SKM-1 (cell line): ENCODE measurements around the gene UBFD1.
"Not testable (repeated sequence)": the region's sequence is repeated elsewhere in the genome, so short reads cannot be mapped to it uniquely, and the experiment has no call there.

Source experiments
- DNase-seq: peaks from one replicate; lab custom pipeline; 2025; ENCODE audit not compliant: unreplicated experiment; lab: John Stamatoyannopoulos, UW

Gene UBFD1

DNA sequence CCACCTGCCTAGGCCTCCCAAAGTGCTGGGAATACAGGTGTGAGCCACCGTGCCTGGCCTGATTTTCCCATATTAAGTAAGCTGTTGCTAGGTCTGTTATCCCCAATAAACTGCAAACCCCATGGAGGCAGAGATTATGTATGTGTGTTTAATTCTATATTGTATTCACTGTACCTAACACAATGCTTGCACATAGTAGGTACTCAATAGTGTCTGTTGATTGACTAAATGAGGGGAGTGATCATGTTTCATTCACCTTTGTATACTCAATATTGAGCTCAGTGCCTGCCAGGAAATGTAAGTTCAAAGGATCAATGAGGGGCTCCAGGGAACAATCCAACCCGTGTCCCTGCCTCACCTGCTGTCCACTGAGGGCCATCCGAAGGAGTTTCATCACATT is 32.6 kb upstream of the UBFD1 start:
- no peak for DNase-seq

- no peak for DNase-seq
Observed at GRCh38 chr16:23527961-23528643, 29.4 kb upstream of the UBFD1 start.

DNA sequence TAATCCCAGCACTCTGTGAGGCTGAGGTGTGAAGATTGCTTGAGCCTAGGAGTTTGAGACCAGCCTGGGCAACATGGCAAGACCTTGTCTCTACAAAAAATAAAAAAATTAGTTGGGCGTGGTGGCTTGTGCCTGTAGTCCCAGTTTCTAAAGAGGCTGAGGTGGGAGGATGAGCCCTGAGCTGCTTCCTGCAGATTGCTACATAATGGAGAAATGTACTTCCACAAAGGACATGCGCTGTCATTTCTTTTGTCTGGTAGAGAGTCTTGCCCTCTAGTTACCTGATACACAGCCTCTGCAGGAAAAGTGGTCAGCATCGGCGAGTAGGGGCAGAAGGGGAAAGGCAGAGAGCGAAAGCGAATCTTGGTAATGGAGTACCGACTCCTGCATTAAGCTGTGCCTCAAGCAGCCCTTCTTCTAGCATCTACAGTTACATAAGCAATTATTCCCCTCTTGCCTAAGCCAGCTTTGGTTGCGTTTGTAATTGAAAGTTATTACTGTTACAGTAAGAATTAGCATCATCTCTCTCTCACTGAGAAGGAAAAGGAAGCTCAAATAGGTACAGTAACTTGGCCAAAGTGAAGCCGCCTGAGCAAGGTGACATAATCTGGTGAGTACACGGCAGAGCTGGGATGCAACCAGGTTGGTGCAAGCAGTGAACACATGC is 28.8 kb upstream of the UBFD1 start:
- no peak for DNase-seq

DNA sequence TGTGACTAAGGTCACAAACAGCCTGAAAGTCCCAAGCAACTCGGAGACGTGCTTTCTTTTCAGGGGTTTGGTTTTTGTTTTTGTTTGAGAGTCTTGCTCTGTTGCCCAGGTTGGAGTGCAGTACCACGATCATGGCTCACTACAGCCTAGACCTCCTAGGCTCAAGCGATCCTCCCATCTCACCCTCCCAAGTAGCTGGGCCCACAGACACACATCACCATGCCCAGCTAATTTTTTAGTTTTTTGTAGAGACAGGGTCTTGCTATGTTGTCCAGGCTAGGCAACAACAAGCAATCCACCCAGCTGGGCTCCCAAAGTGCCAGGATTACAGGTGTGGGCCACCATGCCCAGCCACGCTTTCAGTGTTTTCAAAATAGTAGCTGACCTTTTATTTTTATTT is 27.5 kb upstream of the UBFD1 start:
- DNase-seq, result no peak

DNA sequence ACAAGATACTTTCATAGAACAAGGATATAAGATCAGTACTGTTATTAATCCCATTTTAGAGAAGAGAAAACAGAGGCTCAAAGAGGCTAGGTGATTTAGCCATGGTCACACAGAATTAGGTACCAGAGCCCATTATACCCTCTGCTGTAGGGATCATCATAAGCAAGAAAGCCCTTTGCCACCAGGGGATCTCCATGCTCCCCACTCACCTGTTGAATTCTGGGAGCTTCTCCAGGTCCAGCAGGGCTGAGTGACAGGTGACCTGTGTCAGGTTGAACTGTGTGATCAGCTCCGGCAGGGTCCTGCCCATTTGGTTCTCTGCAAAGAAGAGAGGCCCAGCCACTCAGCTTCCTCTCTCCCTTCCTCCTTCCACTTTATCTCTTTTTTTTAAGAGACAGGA is 25.1 kb upstream of the UBFD1 start:
- DNase-seq, result no peak

- DNase-seq, result no peak
Observed at GRCh38 chr16:23534868-23535860, 22.4 kb upstream of the UBFD1 start.

DNA sequence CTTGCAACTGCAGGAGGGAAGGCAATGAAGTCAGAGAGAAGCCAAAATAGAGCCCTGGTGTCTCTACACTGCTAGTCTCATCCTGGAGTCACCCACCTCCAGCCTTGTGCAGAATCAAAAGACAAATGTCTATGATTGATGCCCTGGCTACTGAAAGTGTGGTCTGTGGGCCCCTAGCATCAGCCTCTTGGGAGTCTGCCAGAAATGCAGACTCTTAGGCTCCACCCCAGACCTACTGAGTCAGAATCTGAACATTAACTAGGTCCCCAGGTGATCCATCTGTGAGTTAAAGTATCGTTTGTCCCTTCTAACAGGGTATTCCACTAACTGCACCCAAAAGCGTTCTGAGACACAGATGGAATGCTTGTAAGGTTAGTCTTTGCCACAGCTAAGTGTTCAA is 21.6 kb upstream of the UBFD1 start:
- DNase-seq, result no peak

DNA sequence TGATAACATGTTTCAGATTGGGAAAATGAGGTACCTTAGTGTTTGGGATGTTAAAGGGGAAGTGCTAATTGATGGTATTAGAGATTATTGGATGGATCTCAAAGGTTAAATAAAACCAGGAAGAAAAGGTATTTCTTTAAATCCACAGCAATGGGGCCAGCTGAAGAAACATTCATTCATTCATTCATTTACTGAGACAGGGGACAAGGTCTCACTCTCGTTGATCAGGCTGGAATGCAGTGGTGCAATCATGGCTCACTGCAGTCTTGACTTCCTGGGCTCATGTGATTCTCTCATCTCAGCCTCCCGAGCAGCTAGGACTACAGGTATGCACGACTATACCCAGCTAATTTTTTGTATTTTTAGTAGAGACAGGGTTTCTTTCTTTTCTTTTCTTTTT is 20.1 kb upstream of the UBFD1 start:
- no peak for DNase-seq

GRCh38 chr16:23538919-23539278 is 18.6 kb upstream of the UBFD1 start:
- no peak for DNase-seq

DNA sequence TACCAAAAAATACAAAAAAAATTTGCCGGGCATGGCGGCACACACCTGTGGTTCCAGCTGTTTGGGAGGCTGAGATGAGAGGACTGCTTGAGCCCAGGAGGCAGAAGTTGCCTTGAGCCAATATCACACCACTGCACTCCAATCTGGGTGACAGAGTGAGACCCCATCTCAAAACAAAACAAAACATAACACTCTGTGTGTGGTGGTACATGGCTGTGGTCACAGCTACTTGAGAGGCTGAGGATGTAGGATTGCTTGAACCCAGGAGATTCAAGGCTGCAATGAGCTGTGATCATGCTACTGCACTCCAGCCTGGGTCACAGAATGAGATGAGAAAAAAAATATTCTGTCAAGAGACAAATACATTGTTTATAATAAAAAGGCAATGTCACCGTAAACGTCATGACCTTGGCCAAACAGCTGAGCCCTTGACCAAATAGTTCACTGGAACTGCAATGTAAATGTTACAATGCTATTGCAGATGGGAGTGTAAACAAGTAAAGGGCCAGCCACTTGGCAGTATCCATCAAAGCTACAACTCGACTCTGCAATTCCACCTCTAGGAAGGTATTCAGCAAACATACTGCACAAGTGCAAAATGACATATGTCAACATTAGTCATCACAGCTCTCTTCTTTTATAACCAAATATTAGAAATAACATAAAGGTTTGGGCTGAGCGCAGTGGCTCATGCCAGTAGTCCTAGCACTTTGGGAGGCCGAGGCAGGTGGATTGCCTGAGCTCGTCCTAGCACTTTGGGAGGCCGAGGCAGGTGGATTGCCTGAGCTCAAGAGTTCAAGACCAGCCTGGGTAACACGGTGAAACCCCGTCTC is 17.3 kb upstream of the UBFD1 start:
- DNase-seq, result no peak

DNA sequence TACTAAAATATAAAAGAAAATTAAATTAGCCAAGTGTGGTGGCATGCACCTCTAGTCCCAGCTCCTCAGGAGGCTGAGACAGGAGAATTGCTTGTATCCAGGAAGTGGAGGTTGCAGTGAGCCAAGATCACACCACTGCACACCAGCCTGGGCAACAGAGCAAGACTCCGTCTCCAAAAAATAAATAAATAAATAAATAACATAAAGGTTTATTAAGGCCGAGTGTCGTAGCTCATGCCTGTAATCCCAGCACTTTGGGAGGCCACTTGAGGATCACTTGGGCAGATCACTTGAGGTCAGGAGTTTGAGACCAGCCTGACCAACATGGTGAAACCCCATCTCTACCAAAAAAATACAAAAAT is 16.7 kb upstream of the UBFD1 start:
- DNase-seq, result not testable (repeated sequence)

DNA sequence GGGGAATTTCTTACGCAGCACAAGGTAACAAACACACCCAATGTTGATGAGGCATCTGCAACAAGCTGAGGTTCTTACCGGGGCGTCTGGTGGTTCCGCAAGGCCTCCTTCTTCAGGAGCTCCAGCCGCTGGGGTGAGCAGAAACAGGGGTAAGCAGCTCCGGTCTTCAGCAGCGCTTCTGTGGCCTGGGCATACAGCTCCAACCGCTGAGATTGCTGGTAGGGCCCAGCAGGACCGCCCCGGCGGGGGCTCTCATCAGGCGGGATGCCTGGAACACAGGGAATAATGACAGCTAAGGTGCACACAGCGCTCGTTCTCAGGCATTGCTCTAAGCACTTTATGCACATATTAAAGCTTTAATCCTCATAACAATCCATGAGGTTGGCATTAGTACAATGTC is 13.1 kb upstream of the UBFD1 start:
- no peak for DNase-seq

DNA sequence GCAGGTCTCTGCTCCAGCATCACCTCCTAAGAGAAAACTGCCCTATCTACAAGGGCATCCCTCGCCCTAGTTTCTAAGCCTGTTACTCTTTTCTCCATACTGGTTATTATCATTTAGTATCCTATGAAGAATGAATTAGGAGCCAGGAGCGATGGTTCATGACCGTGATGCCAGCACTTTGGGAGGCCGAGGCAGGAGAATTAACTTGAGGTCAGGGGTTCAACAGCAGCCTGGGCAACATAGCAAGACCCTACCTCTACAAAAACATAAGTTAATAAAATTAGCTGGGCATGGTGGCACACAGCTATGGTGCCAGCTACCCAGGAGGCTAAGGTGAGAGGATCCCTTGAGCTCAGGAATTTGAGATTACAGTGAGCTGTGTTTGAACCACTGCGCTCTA is 7.6 kb upstream of the UBFD1 start:
- DNase-seq, result no peak

GRCh38 chr16:23552161-23552560 is 5.4 kb upstream of the UBFD1 start:
- no peak for DNase-seq

DNA sequence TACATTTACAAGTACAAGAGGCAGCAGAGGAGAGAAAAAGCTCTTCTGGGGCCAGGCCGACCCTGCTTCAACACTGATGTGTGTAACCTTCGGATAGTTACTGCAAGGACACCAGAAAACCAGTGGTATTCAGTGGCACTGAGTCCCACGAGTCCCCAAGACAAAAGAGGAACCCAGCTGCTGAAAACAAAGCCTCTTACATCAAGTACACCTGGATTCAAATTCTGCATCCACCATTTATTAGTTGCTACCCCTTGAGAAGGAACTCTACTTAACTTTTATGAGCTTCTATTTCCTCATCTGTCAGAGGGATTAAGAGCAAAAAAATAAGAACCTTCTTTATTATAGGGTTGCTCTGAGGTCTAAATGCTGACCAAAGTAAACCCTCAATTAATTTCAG is 3.0 kb upstream of the UBFD1 start:
- no peak for DNase-seq

DNA sequence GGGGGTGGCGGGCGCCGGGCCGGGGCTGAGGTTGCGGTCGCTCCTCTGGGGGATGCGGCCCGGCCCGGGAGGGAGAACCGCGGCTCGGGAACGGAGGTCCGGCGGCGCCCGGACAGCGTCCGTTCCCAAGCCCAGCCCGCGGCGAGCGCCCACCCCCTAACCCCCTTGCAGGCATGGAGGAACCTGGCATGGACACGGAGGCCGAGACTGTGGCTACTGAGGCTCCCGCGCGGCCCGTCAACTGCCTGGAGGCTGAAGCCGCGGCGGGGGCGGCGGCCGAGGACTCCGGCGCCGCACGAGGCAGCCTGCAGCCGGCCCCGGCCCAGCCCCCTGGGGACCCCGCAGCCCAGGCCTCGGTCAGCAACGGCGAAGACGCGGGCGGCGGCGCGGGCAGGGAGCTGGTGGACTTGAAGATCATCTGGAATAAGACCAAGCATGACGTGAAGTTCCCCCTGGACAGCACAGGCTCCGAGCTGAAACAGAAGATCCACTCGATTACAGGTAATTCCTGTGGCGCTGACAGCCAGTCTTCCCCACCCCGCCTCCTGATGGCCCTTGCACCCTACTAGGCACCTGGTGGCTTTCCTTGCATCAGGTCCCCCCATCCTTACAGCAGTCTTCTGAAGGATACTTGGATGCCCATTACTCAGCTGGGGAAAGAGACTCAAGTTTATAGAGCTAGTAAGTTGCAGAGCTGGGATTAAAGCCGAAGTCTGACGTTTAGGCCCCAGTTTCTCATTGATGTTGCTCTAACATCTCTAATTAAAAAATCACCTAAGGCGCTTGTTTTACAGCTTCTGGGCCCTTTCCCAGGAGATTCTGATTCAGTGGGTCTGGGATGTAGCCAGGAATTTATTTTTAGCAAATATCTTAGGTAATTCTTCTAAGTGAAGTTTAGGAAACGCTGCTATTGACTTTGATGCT is 514 bp downstream of the UBFD1 start:
- no peak for DNase-seq

GRCh38 chr16:23561586-23561985 is 4.1 kb downstream of the UBFD1 start:
- DNase-seq, result no peak

DNA sequence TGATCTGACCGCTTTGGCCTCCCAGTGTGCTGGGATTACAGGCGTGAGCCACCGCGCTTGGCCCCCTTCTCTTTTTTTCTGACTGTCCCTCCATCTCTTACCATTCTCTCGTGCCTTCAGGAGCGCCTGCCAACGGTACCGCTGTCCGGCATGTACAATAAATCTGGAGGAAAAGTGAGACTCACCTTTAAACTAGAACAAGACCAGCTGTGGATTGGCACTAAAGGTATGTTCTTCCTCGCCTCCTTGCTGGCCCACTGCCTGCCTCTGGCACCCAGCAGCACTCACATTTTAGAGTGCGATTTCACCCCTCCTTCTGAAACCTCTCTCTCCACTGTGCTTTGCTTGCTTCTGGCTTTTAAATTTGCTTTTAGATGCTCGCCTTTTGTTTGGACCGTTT is 5.0 kb downstream of the UBFD1 start:
- DNase-seq, result no peak

- no peak for DNase-seq
Observed at GRCh38 chr16:23563186-23563585, 5.7 kb downstream of the UBFD1 start.
